Head of caudate nucleus (tissue), 42 donors: Measurements from ENCODE around the gene PKP3.
"Not testable (repeated sequence)": the region's sequence is repeated elsewhere in the genome, so short reads cannot be mapped to it uniquely, and the experiment has no call there.

Experiments used
- DNase-seq, 42 donors: peaks; one replicate each; pipeline versions ENCODE4 v3.0.0 to v3.0.0-alpha.2; 2020 to 2021; ENCODE audit warnings: mixed read lengths in 7 of 42
- intact Hi-C: fragments of 100-400 bp; cut with DNase I; formaldehyde crosslinking; loops from one replicate; pipeline ENCODE4 v1.15.0; 2022

The PKP3 gene

DNA sequence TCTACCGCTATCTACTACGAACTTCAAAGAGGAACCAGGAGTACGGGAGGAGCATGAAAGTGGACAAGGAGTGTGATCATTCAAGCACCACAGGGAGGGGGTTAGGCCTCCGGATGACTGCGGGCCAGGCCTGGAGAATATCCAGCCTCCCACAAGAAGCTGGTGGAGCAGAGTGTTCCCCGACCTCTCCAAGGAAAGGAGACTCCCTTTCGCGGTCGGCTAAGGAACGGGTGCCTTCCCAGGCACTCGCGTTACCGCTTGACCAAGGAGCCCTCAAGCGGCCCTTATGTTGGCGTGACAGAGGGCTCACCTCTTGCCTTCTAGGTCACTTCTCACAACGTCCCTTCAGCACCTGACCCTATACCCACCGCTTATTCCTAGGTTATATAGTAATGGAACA is 4.6 kb upstream of the PKP3 start:
- DNase-seq, intact Hi-C loops: not testable (repeated sequence)

DNA sequence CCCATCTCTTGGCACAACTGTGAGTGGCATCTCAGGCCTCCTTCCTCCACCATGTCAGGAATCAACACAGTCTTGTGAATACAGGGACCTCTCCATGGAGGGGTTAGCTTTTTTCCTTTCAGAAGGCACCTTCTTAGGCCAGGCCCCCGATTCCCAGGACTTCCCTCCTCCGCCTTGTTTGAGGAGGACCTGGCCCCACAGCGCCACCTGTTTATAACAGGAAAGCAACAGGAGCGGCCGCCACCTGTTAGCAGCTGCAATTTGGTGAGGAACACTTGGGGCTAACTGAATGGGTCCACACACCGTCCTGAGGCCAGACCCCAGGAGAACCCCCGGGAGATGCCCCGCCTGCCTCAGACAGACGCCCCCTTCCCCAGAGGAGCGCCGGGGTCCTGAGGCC is 3.8 kb upstream of the PKP3 start:
- DNase-seq: no peak

DNA sequence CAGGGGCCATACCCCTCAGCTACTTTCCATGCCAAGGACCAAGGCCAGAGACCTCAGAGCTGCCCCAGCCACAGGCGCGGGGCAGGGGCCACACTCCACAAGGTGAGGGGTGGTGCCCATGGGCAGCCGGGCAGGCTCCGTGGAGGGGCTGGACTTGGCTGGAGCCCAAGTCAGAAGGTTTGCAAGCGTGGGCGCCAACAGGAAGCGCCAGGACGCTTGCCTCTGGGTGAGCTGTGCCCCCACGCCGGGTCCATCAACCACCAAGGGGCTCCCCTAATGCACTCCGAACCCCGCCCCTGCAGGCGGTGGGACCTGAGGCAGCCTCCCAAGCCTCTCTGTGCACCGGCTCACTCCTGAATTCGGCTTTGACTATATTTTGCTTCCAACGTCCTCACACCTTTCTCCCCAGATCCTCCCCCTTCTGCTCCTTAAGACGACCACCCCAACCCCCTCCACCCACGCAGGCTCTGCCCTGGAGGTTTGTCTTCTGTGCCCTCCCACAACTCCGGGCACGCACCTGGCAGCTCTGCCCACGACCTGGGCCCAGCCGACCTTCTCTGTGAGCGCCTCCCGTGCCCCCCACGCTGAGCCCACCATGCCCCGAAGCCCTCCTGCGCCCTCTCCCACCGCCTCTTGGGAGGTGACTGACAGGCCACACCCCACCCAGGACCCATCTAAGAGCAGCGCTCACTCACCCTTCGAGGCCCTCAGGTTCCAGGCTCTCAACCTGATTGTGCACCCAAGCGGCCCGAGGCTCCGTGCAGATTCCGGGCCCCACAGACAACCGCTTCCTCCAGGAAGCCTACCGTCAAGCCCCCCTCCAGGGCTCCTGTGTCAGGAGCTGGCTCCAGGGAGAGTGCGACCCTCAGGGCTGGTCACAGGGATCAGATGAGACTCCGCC is 2.6 kb upstream of the PKP3 start:
- intact Hi-C loops: no loop called here
- peak in 1 of 42 donors; percentile 1 for DNase-seq

More for the DNA sequence above, 3.8 kb upstream of the PKP3 start:
- intact Hi-C loops: no loop called here

DNA sequence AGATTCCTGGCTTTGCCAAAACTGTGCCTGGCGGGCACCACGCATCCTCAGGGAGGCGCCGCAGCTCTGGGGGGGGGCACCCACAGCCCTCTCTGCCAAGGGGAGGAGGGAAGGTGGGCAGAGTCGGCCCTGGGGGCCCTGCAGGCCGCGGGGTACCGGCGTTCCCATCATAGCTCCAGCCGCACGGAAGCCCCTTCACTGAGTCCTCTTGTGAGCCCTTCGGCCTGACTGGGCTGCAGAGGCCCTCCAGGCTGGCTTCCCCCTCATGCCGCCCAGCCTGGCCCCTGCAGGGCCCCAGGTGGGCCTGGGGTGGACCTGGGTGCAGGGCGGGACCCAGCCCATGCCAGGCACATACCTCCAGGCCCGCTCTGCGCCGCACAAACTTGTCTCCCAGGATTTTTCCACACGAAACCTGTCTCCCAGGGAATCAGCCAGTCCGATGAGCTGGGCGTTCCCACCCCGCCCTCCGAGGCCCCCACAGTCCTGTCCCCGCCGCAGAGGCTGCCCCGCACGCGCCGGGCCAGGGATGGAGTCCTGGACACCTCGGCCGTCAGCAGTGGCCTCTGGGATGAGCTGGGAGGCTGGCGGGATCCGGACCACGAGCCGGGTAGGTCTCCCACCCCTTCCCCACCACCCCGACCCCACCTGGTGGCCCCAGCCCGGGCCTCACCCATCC is 1.8 kb upstream of the PKP3 start:
- intact Hi-C loops: no loop called here
- DNase-seq: no peak

DNA sequence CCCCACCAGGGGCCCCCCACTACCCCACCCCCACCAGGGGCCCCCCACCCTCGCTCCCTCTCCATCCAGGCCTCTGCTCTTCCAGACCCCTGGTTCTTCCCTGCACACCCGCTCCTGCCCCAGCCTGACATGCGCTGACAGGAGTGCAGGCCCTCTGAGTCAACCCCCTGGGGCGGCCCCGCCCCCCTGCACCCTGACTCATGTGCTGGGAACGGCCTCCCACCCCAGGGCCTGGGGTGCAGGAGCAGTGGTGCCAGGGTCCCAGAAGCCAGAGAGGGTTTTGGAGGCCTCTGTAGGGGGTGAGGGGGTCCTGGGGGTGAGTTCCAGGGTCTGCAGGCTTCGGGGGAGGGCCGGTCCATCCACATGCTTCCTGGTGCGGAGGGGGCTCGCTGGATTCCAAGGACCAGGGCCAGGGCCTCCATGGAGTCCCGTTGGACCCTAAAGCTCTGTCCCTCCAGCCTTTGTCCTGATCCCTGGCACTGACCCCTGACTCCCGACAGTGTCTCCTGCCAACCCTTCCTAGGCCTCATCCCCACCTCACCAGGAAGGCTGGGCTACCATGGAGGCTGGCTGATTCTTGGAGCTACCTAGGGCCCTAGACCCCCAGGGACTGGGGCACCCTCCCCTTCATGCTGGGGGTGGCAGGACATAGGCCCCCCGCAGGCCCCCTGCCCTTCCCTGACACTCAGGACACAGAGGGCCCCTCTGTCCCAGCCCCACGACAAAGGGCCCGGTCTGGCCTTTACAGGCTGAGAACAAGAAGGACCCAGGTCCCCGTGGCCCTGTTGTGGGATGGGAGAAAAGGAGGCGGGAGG is 583 bp upstream of the PKP3 start:
- peak in 4 of 42 donors; percentile 35 to 64 (median 62) for DNase-seq
- intact Hi-C loops: no loop called here

DNA sequence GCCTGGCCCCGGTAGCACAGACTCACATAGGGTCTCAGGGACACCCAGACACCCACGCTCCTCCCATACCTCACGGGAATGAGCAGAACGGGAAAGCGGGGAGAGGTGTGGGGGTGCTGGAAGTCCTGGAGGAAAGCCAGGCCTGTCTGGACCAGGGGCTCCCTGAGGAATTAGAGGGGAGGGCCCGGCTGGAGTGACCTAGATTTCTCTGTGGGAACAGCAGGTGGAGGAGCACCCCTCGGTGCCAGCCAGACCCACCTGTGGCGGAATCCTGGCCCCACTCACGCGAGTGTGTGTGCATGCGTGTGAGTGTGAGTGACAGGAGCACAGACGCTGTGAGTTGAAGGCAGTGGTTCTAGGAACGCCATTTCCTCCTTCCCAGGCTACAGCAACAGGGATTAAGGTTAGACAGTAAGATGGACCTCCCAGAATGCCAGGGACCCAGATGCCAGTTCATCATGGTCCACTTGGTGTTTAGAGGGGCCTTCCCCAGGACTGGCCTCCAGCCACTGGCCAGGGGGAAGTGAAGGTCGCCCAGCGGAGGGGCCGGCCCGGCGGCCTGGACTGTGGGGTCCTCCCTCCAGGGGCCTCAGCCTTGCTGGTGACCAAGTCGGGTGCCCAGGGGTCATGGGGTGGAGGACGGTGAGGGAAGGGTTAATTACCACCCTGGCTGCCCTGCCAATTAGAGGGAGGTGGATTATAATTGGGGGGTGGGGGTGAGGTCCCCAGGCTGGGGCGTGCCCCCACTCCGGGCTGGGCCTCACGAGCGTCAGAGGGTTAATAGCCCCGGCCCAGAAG is 1.0 kb downstream of the PKP3 start:
- intact Hi-C loops: no loop called here
- no peak for DNase-seq

DNA sequence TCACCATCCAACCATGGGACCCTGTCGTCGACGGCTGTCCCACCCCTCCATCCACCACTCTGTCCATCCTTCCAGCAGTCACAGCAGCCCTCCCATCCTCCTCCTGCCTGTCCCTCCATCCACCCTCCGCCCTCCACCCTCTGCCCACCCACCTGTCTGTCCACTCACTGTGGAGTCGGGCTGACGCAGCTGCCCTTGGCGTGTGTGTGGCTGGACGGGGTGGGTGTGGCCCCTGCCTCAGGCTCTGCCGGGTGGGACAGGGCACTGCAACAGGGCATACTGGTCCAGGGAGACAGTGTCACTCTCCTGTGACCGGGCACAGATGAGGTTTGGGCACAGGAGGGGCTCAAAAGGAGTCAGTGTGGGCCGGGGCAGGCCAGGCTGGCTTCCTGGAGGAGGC is 1.9 kb downstream of the PKP3 start:
- DNase-seq: no peak
- intact Hi-C loops: no loop called here

DNA sequence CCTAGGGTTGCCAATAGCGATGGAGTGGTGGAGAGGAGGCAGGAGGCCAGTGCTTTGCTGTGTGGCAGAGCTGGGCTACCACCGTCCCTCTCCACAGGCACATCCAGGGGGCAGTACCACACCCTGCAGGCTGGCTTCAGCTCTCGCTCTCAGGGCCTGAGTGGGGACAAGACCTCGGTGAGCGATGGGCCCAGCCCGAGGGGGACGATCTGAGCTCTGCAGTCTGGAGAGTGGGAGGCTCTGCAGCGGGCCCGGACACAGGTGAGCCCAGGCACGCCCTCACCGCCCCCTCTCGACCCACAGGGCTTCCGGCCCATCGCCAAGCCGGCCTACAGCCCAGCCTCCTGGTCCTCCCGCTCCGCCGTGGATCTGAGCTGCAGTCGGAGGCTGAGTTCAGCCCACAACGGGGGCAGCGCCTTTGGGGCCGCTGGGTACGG is 2.5 kb downstream of the PKP3 start:
- no peak for DNase-seq
- intact Hi-C loops: no loop called here

DNA sequence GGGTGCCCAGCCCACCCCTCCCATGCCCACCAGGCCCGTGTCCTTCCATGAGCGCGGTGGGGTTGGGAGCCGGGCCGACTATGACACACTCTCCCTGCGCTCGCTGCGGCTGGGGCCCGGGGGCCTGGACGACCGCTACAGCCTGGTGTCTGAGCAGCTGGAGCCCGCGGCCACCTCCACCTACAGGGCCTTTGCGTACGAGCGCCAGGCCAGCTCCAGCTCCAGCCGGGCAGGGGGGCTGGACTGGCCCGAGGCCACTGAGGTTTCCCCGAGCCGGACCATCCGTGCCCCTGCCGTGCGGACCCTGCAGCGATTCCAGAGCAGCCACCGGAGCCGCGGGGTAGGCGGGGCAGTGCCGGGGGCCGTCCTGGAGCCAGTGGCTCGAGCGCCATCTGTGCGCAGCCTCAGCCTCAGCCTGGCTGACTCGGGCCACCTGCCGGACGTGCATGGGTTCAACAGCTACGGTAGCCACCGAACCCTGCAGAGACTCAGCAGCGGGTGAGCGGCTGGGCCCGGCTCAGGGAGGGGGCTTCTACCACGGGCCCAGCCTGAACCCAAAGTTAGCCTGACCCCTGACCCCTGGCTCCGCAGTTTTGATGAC is 3.0 kb downstream of the PKP3 start:
- intact Hi-C loops: no loop called here

DNA sequence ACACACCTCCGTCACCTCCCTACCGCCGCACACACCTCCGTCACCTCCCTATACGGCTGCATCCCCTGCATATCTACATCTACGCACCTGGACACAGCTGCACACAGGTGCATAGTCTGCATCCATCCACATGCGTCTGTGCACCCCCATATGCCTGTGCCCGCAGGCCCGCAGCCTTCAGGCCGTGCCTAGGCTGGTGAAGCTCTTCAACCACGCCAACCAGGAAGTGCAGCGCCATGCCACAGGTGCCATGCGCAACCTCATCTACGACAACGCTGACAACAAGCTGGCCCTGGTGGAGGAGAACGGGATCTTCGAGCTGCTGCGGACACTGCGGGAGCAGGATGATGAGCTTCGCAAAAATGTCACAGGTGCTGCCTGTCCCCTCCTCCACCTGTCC is 4.8 kb downstream of the PKP3 start:
- intact Hi-C loops: no loop called here
- no peak for DNase-seq

More for the DNA sequence above, 3.0 kb downstream of the PKP3 start:
- peak in 32 of 42 donors; percentile 21 to 79 (median 49) for DNase-seq

DNA sequence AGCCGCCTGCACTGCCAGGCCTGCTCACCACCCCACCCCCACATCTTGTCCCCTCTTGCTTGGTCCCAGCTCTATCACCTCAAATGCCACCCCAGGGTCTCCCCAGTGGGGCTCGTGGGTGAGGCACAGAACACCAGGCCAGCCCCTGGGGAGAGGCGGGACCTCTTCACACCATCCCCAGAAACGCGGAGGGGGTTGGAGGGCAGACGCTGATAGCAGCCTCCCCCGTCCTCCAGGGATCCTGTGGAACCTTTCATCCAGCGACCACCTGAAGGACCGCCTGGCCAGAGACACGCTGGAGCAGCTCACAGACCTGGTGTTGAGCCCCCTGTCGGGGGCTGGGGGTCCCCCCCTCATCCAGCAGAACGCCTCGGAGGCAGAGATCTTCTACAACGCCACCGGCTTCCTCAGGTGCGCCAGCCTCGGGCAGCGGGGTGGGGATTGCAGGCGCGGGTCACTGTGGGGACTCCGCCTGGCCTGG is 5.8 kb downstream of the PKP3 start:
- DNase-seq: no peak
- intact Hi-C loops: no loop called here

DNA sequence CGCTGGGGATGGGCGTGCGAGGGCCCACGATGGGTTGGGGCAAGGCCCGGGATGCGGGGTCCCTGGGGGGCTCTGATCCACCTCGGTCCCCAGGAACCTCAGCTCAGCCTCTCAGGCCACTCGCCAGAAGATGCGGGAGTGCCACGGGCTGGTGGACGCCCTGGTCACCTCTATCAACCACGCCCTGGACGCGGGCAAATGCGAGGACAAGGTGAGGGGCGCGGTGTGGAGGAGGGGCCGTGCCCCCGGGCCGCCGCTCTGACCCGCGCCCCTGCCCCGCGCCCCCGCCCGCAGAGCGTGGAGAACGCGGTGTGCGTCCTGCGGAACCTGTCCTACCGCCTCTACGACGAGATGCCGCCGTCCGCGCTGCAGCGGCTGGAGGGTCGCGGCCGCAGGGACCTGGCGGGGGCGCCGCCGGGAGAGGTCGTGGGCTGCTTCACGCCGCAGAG is 6.3 kb downstream of the PKP3 start:
- intact Hi-C loops: no loop called here
- no peak for DNase-seq

DNA sequence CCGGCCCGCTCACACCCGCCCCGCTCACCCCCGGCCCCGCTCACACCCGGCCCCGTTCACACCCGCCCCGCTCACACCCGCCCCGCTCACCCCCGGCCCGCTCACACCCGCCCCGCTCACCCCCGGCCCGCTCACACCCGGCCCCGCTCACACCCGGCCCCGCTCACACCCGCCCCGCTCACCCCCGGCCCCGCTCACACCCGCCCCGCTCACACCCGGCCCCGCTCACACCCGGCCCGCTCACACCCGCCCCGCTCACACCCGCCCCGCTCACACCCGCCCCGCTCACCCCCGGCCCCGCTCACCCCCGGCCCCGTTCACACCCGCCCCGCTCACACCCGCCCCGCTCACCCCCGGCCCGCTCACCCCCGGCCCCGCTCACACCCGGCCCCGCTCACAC is 7.2 kb downstream of the PKP3 start:
- intact Hi-C loops, DNase-seq: not testable (repeated sequence)

DNA sequence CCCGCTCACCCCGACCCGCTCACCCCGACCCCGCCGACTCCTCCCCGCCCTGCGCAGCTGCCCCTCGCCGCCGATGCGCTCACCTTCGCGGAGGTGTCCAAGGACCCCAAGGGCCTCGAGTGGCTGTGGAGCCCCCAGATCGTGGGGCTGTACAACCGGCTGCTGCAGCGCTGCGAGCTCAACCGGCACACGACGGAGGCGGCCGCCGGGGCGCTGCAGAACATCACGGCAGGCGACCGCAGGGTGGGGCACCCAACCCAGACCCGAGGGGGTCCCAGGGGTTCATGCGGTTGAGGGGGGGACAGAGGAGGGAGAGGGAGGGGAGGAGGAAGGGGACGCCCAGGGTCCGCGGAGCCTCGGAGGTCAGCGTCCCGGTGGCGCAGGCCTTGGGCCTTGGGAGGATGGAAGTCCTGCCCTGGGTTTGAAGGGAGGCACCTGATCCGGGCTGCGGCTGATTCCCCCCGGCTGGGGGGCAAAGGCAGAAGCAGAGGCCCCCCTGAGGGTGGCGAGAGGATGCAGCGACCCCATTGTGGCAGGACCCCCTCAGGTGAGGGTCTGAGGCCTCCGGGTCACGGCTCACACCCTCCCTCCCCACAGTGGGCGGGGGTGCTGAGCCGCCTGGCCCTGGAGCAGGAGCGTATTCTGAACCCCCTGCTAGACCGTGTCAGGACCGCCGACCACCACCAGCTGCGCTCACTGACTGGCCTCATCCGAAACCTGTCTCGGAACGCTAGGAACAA is 9.2 kb downstream of the PKP3 start:
- intact Hi-C loops: no loop called here
- DNase-seq: no peak

DNA sequence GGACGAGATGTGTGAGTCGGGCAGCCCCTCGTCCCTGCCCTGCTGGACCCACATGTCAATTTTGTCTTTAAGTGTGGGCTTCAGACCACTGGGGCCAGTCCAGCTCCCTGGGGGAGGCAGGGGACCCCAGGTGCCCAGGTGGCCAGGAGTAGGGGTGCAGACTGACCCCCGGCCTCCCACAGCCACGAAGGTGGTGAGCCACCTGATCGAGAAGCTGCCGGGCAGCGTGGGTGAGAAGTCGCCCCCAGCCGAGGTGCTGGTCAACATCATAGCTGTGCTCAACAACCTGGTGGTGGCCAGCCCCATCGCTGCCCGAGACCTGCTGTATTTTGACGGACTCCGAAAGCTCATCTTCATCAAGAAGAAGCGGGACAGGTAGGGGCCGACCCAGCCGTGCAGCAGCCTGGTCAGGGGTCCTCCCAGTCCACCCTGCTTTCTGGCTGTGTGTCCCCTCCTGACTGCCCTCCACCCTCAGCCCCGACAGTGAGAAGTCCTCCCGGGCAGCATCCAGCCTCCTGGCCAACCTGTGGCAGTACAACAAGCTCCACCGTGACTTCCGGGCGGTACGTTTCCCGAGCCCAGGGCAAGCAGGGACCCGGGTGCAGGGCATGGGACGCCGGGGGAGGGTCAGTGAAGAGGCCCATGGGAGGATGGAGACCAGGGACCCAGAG is 9.9 kb downstream of the PKP3 start:
- intact Hi-C loops: no loop called here
- DNase-seq: no peak

DNA sequence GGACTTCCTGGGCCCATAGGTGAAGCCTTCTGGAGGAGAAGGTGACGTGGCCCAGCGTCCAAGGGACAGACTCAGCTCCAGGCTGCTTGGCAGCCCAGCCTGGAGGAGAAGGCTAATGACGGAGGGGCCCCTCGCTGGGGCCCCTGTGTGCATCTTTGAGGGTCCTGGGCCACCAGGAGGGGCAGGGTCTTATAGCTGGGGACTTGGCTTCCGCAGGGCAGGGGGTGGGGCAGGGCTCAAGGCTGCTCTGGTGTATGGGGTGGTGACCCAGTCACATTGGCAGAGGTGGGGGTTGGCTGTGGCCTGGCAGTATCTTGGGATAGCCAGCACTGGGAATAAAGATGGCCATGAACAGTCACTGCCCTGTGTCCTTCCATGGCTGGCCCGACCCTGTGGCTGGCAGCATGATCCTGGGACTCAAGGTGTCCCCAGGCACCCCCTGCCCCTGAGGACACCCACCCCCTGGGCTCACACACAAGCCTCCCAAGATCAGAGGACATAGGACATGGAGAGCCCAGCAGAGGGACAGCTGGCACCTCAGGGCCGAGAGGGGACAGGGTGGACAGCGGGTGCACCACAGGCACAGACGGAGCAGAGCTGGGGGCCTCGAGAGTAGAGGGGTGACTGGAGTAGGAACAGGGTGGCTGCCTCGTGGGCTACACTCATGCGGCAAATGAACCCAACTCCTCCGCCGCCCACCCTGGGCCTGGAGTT is 10.7 kb downstream of the PKP3 start:
- intact Hi-C loops: no loop called here
- DNase-seq: no peak
